Esophagus squamous epithelium (tissue), 4 donors: ENCODE results near the gene C12orf56.

ENCODE experiments used
- POLR2A ChIP-seq, 4 donors: fragments of 450-650 bp; IDR thresholded peaks; one replicate each; pipeline ENCODE4 v1.6.1; 2017; ENCODE audit warnings: antibody characterized with exemption in 4 of 4, mild to moderate bottlenecking in 4 of 4, moderate library complexity in 3 of 4
- TF ChIP-seq, protein P1 (sequence below), 6 experiments: fragments of 450-650 bp in 4 of 6; fragments of 200-600 bp in 2 of 6; sonication (generic) in 2 of 6; IDR thresholded peaks; one replicate each; pipeline ENCODE4 v1.5.1; 2016 to 2019; ENCODE audit warnings: antibody characterized with exemption in 6 of 6, mild to moderate bottlenecking in 4 of 6, moderate library complexity in 4 of 6

DNA sequence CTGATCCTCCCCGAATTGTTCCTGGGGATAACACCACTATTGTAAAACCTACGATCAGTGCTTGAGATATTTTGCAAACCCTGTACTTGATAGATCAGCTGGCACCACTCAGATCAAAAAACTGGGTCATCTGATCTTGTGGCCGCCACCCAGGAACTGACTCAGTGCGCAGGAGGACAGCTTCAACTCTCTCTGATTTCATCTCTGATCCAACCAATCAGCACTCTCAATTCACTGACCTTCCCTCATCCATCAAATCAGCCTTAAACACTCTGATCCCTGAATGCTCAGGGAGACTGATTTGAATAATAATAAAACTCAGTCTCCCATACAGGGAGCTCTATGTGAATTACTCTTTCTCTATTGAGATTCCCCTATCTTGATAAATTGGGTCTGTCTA lies 9.5 kb upstream of the C12orf56 start:
- TF ChIP-seq, protein P1, sequence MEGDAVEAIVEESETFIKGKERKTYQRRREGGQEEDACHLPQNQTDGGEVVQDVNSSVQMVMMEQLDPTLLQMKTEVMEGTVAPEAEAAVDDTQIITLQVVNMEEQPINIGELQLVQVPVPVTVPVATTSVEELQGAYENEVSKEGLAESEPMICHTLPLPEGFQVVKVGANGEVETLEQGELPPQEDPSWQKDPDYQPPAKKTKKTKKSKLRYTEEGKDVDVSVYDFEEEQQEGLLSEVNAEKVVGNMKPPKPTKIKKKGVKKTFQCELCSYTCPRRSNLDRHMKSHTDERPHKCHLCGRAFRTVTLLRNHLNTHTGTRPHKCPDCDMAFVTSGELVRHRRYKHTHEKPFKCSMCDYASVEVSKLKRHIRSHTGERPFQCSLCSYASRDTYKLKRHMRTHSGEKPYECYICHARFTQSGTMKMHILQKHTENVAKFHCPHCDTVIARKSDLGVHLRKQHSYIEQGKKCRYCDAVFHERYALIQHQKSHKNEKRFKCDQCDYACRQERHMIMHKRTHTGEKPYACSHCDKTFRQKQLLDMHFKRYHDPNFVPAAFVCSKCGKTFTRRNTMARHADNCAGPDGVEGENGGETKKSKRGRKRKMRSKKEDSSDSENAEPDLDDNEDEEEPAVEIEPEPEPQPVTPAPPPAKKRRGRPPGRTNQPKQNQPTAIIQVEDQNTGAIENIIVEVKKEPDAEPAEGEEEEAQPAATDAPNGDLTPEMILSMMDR (IDR thresholded peaks at IDR 0.05) = no peak
- no peak for TF ChIP-seq POLR2A (IDR thresholded peaks at IDR 0.05)
